Measurements from ENCODE around the gene TBCD. TPM values are rescaled to one million over a fixed set of nuclear protein-coding genes. Genes with fewer than 3 reads are reported as not detected.

TBCD gene
- total RNA-seq, 2 experiments from 2014 or later = 71.8 to 75.3 TPM

- H3K4me3 Mint-ChIP-seq = no peak overlapping the region
- intact Hi-C loops (cut with micrococcal nuclease) = no loop called here
- CTCF ChIA-PET = no interaction called here
- no peak for DNase-seq
- no peak overlapping the region for H3K27ac Mint-ChIP-seq
- no peaks in the 10 kb centered on the region for H3K27me3 Mint-ChIP-seq (ENCODE audit: low read depth)
- peaks cover 29% of the 10 kb centered on the region for H3K9me3 Mint-ChIP-seq
- H3K36me3 Mint-ChIP-seq (ENCODE audit: low read depth) = peaks cover 62% of the 10 kb centered on the region
- H3K4me1 Mint-ChIP-seq (ENCODE audit: low read depth) = no peaks in the 10 kb centered on the region
These were observed 190.6 kb downstream of the TBCD start for GRCh38 chr17:82942166-82943130.

DNA sequence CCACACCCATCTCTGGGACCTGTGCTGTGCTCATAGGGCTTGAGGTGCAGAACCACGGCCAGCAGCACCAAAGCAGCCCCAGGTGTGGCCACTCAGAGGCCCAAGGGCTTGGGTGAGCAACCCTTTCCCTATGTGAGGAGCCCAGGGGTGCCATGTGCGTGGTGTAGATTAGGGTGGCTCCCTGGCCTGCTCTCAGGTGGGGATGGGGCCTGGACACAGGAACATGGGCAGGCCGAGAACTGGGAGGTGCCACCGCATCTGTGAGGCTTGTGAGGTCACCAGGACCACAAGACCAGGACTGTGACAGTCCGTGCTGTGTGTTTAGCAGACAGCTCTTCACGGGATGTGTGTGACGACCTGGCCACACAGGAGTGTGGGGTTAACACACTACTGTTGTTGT is 191.5 kb downstream of the TBCD start:
- intact Hi-C loops (cut with micrococcal nuclease) = no loop called here
- no peak for DNase-seq
- Mint-ChIP-seq H3K36me3 (ENCODE audit: low read depth) (peaks cover 61% of the 10 kb centered on the region), H3K27ac (no peak overlapping the region), H3K4me3 (no peak overlapping the region), H3K4me1 (ENCODE audit: low read depth) (no peaks in the 10 kb centered on the region), H3K9me3 (peaks cover 32% of the 10 kb centered on the region), H3K27me3 (ENCODE audit: low read depth) (no peaks in the 10 kb centered on the region)
- CTCF ChIA-PET = no interaction called here

- Mint-ChIP-seq H3K27me3 (ENCODE audit: low read depth) (no peaks in the 10 kb centered on the region), H3K4me1 (ENCODE audit: low read depth) (no peaks in the 10 kb centered on the region), H3K27ac (no peak overlapping the region), H3K9me3 (peaks cover 32% of the 10 kb centered on the region), H3K4me3 (no peak overlapping the region), H3K36me3 (ENCODE audit: low read depth) (peaks cover 59% of the 10 kb centered on the region)
- CTCF ChIA-PET = no interaction called here
- no peak for DNase-seq
- intact Hi-C loops (cut with micrococcal nuclease) = no loop called here
These were observed 191.9 kb downstream of the TBCD start for GRCh38 chr17:82943751-82944150.

- intact Hi-C loops (cut with micrococcal nuclease) = no loop called here
- no peak overlapping the region for H3K4me3 Mint-ChIP-seq
- CTCF ChIA-PET = no interaction called here
- DNase-seq = no peak
- H3K4me1 Mint-ChIP-seq (ENCODE audit: low read depth) = no peaks in the 10 kb centered on the region
- peaks cover 32% of the 10 kb centered on the region for H3K9me3 Mint-ChIP-seq
- no peak overlapping the region for H3K27ac Mint-ChIP-seq
- no peaks in the 10 kb centered on the region for H3K27me3 Mint-ChIP-seq (ENCODE audit: low read depth)
- H3K36me3 Mint-ChIP-seq (ENCODE audit: low read depth) = peaks cover 65% of the 10 kb centered on the region
These were observed 193.1 kb downstream of the TBCD start for GRCh38 chr17:82944990-82945389.

- CTCF ChIA-PET = no interaction called here
- H3K27me3 Mint-ChIP-seq (ENCODE audit: low read depth) = no peaks in the 10 kb centered on the region
- no peak for DNase-seq
These were observed 194.2 kb downstream of the TBCD start for GRCh38 chr17:82946081-82946480.

DNA sequence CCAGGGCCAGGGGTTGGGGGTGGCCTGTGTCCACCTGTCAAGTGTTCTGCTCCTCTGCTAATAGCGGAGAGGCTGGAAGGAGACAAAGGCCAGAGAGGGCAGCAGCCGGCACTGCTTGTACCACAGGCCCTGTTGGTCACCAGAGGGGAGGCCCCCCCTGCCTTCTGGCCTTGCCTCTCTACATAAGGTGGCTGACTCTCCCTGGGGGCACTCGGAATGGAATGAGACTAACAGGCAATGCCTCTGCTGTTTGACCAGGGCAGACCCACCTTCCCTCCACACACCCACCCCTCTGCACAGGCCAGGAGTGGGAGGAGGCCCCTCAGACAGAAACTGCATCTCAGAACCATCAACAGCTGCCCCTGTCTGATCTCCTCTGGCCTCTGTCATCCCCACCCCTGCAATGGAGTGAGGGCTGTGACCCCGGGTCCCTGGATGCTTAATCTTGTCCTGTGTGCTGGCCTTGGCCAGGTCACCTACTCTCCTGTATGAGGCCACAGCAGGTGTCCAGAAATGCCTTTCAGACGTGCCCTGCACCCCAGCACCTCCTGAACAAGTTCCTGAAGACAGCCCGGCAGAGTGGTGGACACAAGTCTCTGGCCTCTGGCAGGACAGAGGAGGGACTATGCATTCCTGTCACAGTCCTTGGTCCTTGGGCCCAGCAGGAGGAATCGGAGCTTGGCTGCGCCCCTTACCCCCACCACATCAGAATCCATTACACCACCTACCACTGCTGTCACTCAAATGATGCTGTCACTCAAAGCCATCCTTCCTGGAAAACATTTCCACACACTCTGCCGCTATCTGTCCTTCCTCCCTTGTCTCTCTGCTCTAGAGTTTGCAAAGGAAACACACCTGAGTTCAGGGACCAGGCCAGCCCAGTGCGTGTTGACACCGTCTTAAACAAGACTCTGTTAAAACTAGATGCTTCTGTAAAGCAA is 195.5 kb downstream of the TBCD start:
- Mint-ChIP-seq H3K27me3 (ENCODE audit: low read depth) (no peaks in the 10 kb centered on the region), H3K9me3 (peaks cover 32% of the 10 kb centered on the region), H3K4me1 (ENCODE audit: low read depth) (no peaks in the 10 kb centered on the region), H3K36me3 (ENCODE audit: low read depth) (peaks cover 67% of the 10 kb centered on the region), H3K4me3 (no peak overlapping the region), H3K27ac (no peak overlapping the region)
- DNase-seq = no peak
- intact Hi-C loops (cut with micrococcal nuclease) = no loop called here
- CTCF ChIA-PET = no interaction called here

More at GRCh38 chr17:82946081-82946480, 194.2 kb downstream of the TBCD start:
- Mint-ChIP-seq H3K36me3 (ENCODE audit: low read depth) (peaks cover 68% of the 10 kb centered on the region), H3K4me3 (no peak overlapping the region), H3K9me3 (peaks cover 32% of the 10 kb centered on the region), H3K27ac (no peak overlapping the region), H3K4me1 (ENCODE audit: low read depth) (no peaks in the 10 kb centered on the region)
- intact Hi-C loops (cut with micrococcal nuclease) = no loop called here

- peaks cover 37% of the 10 kb centered on the region for H3K9me3 Mint-ChIP-seq
- H3K4me3 Mint-ChIP-seq = no peak overlapping the region
- intact Hi-C loops (cut with micrococcal nuclease) = no loop called here
- H3K4me1 Mint-ChIP-seq (ENCODE audit: low read depth) = no peaks in the 10 kb centered on the region
- no peak overlapping the region for H3K27ac Mint-ChIP-seq
- H3K27me3 Mint-ChIP-seq (ENCODE audit: low read depth) = no peaks in the 10 kb centered on the region
- no peak for DNase-seq
- CTCF ChIA-PET = no interaction called here
- peaks cover 67% of the 10 kb centered on the region for H3K36me3 Mint-ChIP-seq (ENCODE audit: low read depth)
These were observed 196.2 kb downstream of the TBCD start for GRCh38 chr17:82948081-82948511.

GRCh38 chr17:82948957-82949356 is 197.1 kb downstream of the TBCD start:
- peaks cover 66% of the 10 kb centered on the region for H3K36me3 Mint-ChIP-seq (ENCODE audit: low read depth)
- H3K4me1 Mint-ChIP-seq (ENCODE audit: low read depth) = no peaks in the 10 kb centered on the region
- no peak overlapping the region for H3K27ac Mint-ChIP-seq
- DNase-seq = no peak
- H3K27me3 Mint-ChIP-seq (ENCODE audit: low read depth) = no peaks in the 10 kb centered on the region
- H3K4me3 Mint-ChIP-seq = no peak overlapping the region
- intact Hi-C loops (cut with micrococcal nuclease) = no loop called here
- CTCF ChIA-PET = no interaction called here
- peaks cover 39% of the 10 kb centered on the region for H3K9me3 Mint-ChIP-seq

GRCh38 chr17:82949361-82949760 is 197.5 kb downstream of the TBCD start:
- Mint-ChIP-seq H3K4me1 (ENCODE audit: low read depth) (no peaks in the 10 kb centered on the region), H3K27ac (no peak overlapping the region), H3K4me3 (no peak overlapping the region), H3K27me3 (ENCODE audit: low read depth) (no peaks in the 10 kb centered on the region), H3K36me3 (ENCODE audit: low read depth) (peaks cover 66% of the 10 kb centered on the region), H3K9me3 (peaks cover 39% of the 10 kb centered on the region)
- DNase-seq = no peak
- intact Hi-C loops (cut with micrococcal nuclease) = no loop called here
- CTCF ChIA-PET = no interaction called here

DNA sequence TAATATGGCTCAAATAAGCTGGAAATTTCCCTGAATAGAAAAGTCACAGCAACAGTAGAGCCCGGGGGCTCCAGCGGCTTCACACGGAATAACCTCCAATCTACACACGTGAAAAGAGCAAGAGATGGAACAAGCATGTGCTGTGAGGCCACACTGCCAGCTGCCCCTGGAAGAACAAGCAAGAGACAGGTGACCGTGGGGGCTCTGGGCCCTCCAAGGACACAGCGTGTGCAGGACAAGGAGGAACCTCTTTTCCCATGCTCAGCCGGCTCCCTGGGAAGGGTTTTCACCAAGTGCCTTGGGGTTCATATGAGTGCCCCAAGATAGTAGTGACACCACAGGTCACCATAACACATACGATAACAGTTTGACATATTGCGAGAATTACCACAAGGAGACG is 198.1 kb downstream of the TBCD start:
- H3K9me3 Mint-ChIP-seq = peaks cover 38% of the 10 kb centered on the region
- H3K36me3 Mint-ChIP-seq (ENCODE audit: low read depth) = peaks cover 66% of the 10 kb centered on the region
- no peak overlapping the region for H3K4me3 Mint-ChIP-seq
- no peak overlapping the region for H3K27ac Mint-ChIP-seq
- intact Hi-C loops (cut with micrococcal nuclease) = no loop called here
- no peaks in the 10 kb centered on the region for H3K4me1 Mint-ChIP-seq (ENCODE audit: low read depth)
- CTCF ChIA-PET = no interaction called here
- no peaks in the 10 kb centered on the region for H3K27me3 Mint-ChIP-seq (ENCODE audit: low read depth)
- DNase-seq = no peak

DNA sequence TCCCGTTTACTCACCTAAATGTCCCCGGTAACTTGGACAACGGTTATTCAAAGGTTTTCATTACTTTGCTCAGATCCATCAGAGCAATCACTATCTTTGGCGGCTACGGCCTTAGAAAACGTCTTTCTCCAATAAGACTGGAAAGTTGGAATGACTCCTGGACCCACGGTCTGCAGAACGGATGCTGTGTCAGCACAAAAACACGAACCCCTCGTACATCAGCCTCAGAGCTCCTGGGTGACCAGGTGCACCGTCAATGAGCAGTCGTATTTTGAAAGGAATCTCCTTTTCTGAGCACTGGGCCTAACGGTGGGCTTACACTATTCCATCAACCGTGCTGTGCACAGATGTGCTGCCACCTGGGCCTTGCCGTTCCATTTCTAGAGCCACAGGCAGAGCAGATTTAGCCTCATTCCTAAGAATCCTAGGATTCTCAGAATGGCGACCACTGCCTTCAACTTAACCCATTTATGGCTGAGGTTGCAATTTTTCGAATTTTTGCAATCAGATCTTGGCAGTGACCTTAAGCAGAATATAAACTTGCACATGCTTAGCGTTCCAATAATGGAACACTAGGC is 198.7 kb downstream of the TBCD start:
- peaks cover 66% of the 10 kb centered on the region for H3K36me3 Mint-ChIP-seq (ENCODE audit: low read depth)
- H3K4me1 Mint-ChIP-seq (ENCODE audit: low read depth) = no peaks in the 10 kb centered on the region
- H3K9me3 Mint-ChIP-seq = peaks cover 38% of the 10 kb centered on the region
- no peak overlapping the region for H3K27ac Mint-ChIP-seq
- H3K4me3 Mint-ChIP-seq = no peak overlapping the region
- CTCF ChIA-PET = no interaction called here
- no peak for DNase-seq
- H3K27me3 Mint-ChIP-seq (ENCODE audit: low read depth) = no peaks in the 10 kb centered on the region
- intact Hi-C loops (cut with micrococcal nuclease) = no loop called here

DNA sequence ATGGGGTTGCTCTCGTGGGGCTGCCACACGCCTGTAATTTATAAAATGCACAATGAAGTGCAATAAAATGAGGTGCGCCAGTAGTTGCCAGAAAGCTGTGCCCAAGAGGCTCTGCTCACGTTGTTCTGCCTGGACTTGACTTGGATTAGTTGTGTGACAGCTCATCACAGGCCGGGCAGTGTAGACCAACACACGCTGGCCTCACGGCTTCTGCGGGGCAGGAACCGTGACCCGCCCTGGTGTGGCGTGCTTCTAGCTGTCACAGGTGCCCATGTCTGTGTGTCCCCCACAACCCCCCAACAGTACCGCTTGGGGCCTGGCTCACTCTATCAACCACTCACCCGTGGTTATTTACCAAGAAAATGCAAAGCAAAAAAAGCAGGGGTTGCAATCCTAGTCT is 200.2 kb downstream of the TBCD start:
- Mint-ChIP-seq H3K27ac (no peak overlapping the region), H3K27me3 (ENCODE audit: low read depth) (no peaks in the 10 kb centered on the region), H3K4me3 (no peak overlapping the region), H3K4me1 (ENCODE audit: low read depth) (no peaks in the 10 kb centered on the region), H3K36me3 (ENCODE audit: low read depth) (peaks cover 58% of the 10 kb centered on the region), H3K9me3 (peaks cover 31% of the 10 kb centered on the region)
- CTCF ChIA-PET = interaction anchor here (0.6 kb wide), 1 partner anchor 91 kb away, joined by 3 read pairs; no protein-coding TSS in a partner anchor
- intact Hi-C loops (cut with micrococcal nuclease) = no loop called here
- DNase-seq = no peak
